Measurements from ENCODE around the gene PTPN14. TPM values are rescaled to one million over a fixed set of nuclear protein-coding genes. Genes with fewer than 3 reads are reported as not detected.

The PTPN14 gene
- polyA plus RNA-seq, 1 experiment: 34.2 TPM

- no peak for DNase-seq (ENCODE audit: low read depth, low spot score)
- TF ChIP-seq CTCF (IDR thresholded peaks at IDR 0.05; ENCODE audit: low read depth, low read length): no peak
- ChIA-PET CTCF (interaction anchor here (2.0 to 2.4 kb wide), 3 partner anchors 23 to 45 kb away, joined by 6 to 13 read pairs (median 11); no protein-coding TSS in a partner anchor), POLR2A (no interaction called here)
- Histone ChIP-seq H3K27me3 (ENCODE audit: control insufficient read depth, insufficient read depth, low read length) (no peaks in the 10 kb centered on the region), H3K4me3 (ENCODE audit: low read depth, low read length) (no peak overlapping the region), H3K9me3 (ENCODE audit: control insufficient read depth, insufficient read depth, low read length) (no peaks in the 10 kb centered on the region), H3K27ac (ENCODE audit: low read depth, low read length) (no peak overlapping the region)
Observed at GRCh38 chr1:214306269-214306668, 245.1 kb downstream of the PTPN14 start.

GRCh38 chr1:214305164-214305751, 246.1 kb downstream of the PTPN14 start:
- no peak for DNase-seq (ENCODE audit: low read depth, low spot score)
- Histone ChIP-seq H3K4me3 (ENCODE audit: low read depth, low read length) (no peak overlapping the region), H3K27ac (ENCODE audit: low read depth, low read length) (no peak overlapping the region), H3K9me3 (ENCODE audit: control insufficient read depth, insufficient read depth, low read length) (no peaks in the 10 kb centered on the region), H3K27me3 (ENCODE audit: control insufficient read depth, insufficient read depth, low read length) (no peaks in the 10 kb centered on the region)
- ChIA-PET POLR2A (no interaction called here), CTCF (interaction anchor here (0.6 to 3.3 kb wide), 5 partner anchors 23 to 886 kb away, joined by 6 to 28 read pairs (median 11); no protein-coding TSS in a partner anchor)
- TF ChIP-seq CTCF (IDR thresholded peaks at IDR 0.05; ENCODE audit: low read depth, low read length): no peak

GRCh38 chr1:214303141-214303930, 248.1 kb downstream of the PTPN14 start:
- POLR2A ChIA-PET: interaction anchor here (1.0 kb wide), 1 partner anchor 22 kb away, joined by 3 read pairs; the partner anchor contains the start of gene SMYD2
- TF ChIP-seq CTCF (IDR thresholded peaks at IDR 0.05; ENCODE audit: low read depth, low read length): no peak
- Histone ChIP-seq H3K27ac (ENCODE audit: low read depth, low read length) (no peak overlapping the region), H3K9me3 (ENCODE audit: control insufficient read depth, insufficient read depth, low read length) (no peaks in the 10 kb centered on the region), H3K4me3 (ENCODE audit: low read depth, low read length) (peak overlapping the region; percentile 41), H3K27me3 (ENCODE audit: control insufficient read depth, insufficient read depth, low read length) (no peaks in the 10 kb centered on the region)
- no peak for DNase-seq (ENCODE audit: low read depth, low spot score)
- CTCF ChIA-PET: interaction anchor here (1.3 to 3.3 kb wide), 6 partner anchors 14 to 89 kb away, joined by 3 to 28 read pairs (median 10); no protein-coding TSS in a partner anchor

- ChIA-PET POLR2A (no interaction called here), CTCF (interaction anchor here (1.2 to 3.3 kb wide), 5 partner anchors 27 to 1179 kb away, joined by 3 to 17 read pairs (median 10); no protein-coding TSS in a partner anchor)
- Histone ChIP-seq H3K9me3 (ENCODE audit: control insufficient read depth, insufficient read depth, low read length) (no peaks in the 10 kb centered on the region), H3K4me3 (ENCODE audit: low read depth, low read length) (no peak overlapping the region), H3K27ac (ENCODE audit: low read depth, low read length) (no peak overlapping the region), H3K27me3 (ENCODE audit: control insufficient read depth, insufficient read depth, low read length) (no peaks in the 10 kb centered on the region)
- TF ChIP-seq CTCF (IDR thresholded peaks at IDR 0.05; ENCODE audit: low read depth, low read length): no peak
- DNase-seq (ENCODE audit: low read depth, low spot score): no peak
Observed at GRCh38 chr1:214301526-214301925, 249.9 kb downstream of the PTPN14 start.

Measured in AG04450 (cell line).